Measurements from ENCODE around the gene ITGA1.

ITGA1 gene

GRCh38 chr5:52920929-52921328 lies 133.2 kb downstream of the ITGA1 start:
- no peaks in the 10 kb centered on the region for H3K9me3 ChIP-seq (ENCODE audit: insufficient read depth, low read length)
- H3K4me3 ChIP-seq (ENCODE audit: low read length), result no peak overlapping the region
- H4K20me1 ChIP-seq (ENCODE audit: insufficient read depth, low read length), result no peaks in the 10 kb centered on the region
- TF ChIP-seq CTCF (IDR thresholded peaks at IDR 0.05; ENCODE audit: low read depth, low read length) (no peak), EZH2phosphoT487 (IDR thresholded peaks at IDR 0.05; ENCODE audit: low read depth) (no peak)
- H2AFZ ChIP-seq (ENCODE audit: low read depth, low read length), result no peak overlapping the region
- H3K36me3 ChIP-seq (replicated peaks; ENCODE audit: low read depth, low read length), result no peaks in the 10 kb centered on the region
- no peak overlapping the region for H3K27ac ChIP-seq (ENCODE audit: low read length)
- H3K4me2 ChIP-seq (ENCODE audit: low read length), result no peak overlapping the region
- H3K27me3 ChIP-seq (ENCODE audit: low read depth, low read length), result no peaks in the 10 kb centered on the region
- H3K9ac ChIP-seq (ENCODE audit: low read length), result no peak overlapping the region
- no peaks in the 10 kb centered on the region for H3K79me2 ChIP-seq (ENCODE audit: low read length)
- no peaks in the 10 kb centered on the region for H3K4me1 ChIP-seq (ENCODE audit: low read length)

- Histone ChIP-seq H3K27ac (ENCODE audit: low read length) (no peak overlapping the region), H2AFZ (ENCODE audit: low read depth, low read length) (no peak overlapping the region), H3K79me2 (ENCODE audit: low read length) (no peaks in the 10 kb centered on the region), H3K36me3 (replicated peaks; ENCODE audit: low read depth, low read length) (no peaks in the 10 kb centered on the region), H3K4me3 (ENCODE audit: low read length) (no peak overlapping the region), H3K4me1 (ENCODE audit: low read length) (no peaks in the 10 kb centered on the region), H3K4me2 (ENCODE audit: low read length) (no peak overlapping the region), H3K27me3 (ENCODE audit: low read depth, low read length) (no peaks in the 10 kb centered on the region), H3K9ac (ENCODE audit: low read length) (no peak overlapping the region), H3K9me3 (ENCODE audit: insufficient read depth, low read length) (no peaks in the 10 kb centered on the region), H4K20me1 (ENCODE audit: insufficient read depth, low read length) (no peaks in the 10 kb centered on the region)
- no peak for TF ChIP-seq EZH2phosphoT487 (IDR thresholded peaks at IDR 0.05; ENCODE audit: low read depth)
- no peak for TF ChIP-seq CTCF (IDR thresholded peaks at IDR 0.05; ENCODE audit: low read depth, low read length)
Measured at GRCh38 chr5:52922384-52922783, 134.7 kb downstream of the ITGA1 start.

- no peak overlapping the region for H3K4me2 ChIP-seq (ENCODE audit: low read length)
- H4K20me1 ChIP-seq (ENCODE audit: insufficient read depth, low read length), result no peaks in the 10 kb centered on the region
- H3K36me3 ChIP-seq (replicated peaks; ENCODE audit: low read depth, low read length), result peaks cover 3% of the 10 kb centered on the region
- no peaks in the 10 kb centered on the region for H3K27me3 ChIP-seq (ENCODE audit: low read depth, low read length)
- H3K9ac ChIP-seq (ENCODE audit: low read length), result no peak overlapping the region
- peaks cover 11% of the 10 kb centered on the region for H3K4me1 ChIP-seq (ENCODE audit: low read length)
- TF ChIP-seq EZH2phosphoT487 (IDR thresholded peaks at IDR 0.05; ENCODE audit: low read depth) (no peak), CTCF (IDR thresholded peaks at IDR 0.05; ENCODE audit: low read depth, low read length) (no peak)
- no peaks in the 10 kb centered on the region for H3K9me3 ChIP-seq (ENCODE audit: insufficient read depth, low read length)
- no peak overlapping the region for H3K27ac ChIP-seq (ENCODE audit: low read length)
- no peak overlapping the region for H3K4me3 ChIP-seq (ENCODE audit: low read length)
- no peaks in the 10 kb centered on the region for H3K79me2 ChIP-seq (ENCODE audit: low read length)
- no peak overlapping the region for H2AFZ ChIP-seq (ENCODE audit: low read depth, low read length)
Measured at GRCh38 chr5:52924456-52924855, 136.7 kb downstream of the ITGA1 start.

- H3K4me2 ChIP-seq (ENCODE audit: low read length), result no peak overlapping the region
- no peaks in the 10 kb centered on the region for H3K9me3 ChIP-seq (ENCODE audit: insufficient read depth, low read length)
- peaks cover 11% of the 10 kb centered on the region for H3K4me1 ChIP-seq (ENCODE audit: low read length)
- H3K9ac ChIP-seq (ENCODE audit: low read length), result no peak overlapping the region
- H3K36me3 ChIP-seq (replicated peaks; ENCODE audit: low read depth, low read length), result peaks cover 3% of the 10 kb centered on the region
- H2AFZ ChIP-seq (ENCODE audit: low read depth, low read length), result no peak overlapping the region
- no peaks in the 10 kb centered on the region for H4K20me1 ChIP-seq (ENCODE audit: insufficient read depth, low read length)
- no peak for TF ChIP-seq CTCF (IDR thresholded peaks at IDR 0.05; ENCODE audit: low read depth, low read length)
- no peak for TF ChIP-seq EZH2phosphoT487 (IDR thresholded peaks at IDR 0.05; ENCODE audit: low read depth)
- no peaks in the 10 kb centered on the region for H3K27me3 ChIP-seq (ENCODE audit: low read depth, low read length)
- H3K4me3 ChIP-seq (ENCODE audit: low read length), result no peak overlapping the region
- no peak overlapping the region for H3K27ac ChIP-seq (ENCODE audit: low read length)
- H3K79me2 ChIP-seq (ENCODE audit: low read length), result no peaks in the 10 kb centered on the region
Measured at GRCh38 chr5:52925001-52925400, 137.3 kb downstream of the ITGA1 start.
